ENCODE data around the gene NANOS1. TPM values are rescaled to one million over a fixed set of nuclear protein-coding genes. Genes with fewer than 3 reads are reported as not detected.
A peak's percentile ranks its signal among the peaks of the same experiment; 100 is the strongest.
"Not testable (repeated sequence)": the region's sequence is repeated elsewhere in the genome, so short reads cannot be mapped to it uniquely, and the experiment has no call there.

NANOS1 gene
- total RNA-seq, 1 donor from 2014 or later: 0.05 TPM

DNA sequence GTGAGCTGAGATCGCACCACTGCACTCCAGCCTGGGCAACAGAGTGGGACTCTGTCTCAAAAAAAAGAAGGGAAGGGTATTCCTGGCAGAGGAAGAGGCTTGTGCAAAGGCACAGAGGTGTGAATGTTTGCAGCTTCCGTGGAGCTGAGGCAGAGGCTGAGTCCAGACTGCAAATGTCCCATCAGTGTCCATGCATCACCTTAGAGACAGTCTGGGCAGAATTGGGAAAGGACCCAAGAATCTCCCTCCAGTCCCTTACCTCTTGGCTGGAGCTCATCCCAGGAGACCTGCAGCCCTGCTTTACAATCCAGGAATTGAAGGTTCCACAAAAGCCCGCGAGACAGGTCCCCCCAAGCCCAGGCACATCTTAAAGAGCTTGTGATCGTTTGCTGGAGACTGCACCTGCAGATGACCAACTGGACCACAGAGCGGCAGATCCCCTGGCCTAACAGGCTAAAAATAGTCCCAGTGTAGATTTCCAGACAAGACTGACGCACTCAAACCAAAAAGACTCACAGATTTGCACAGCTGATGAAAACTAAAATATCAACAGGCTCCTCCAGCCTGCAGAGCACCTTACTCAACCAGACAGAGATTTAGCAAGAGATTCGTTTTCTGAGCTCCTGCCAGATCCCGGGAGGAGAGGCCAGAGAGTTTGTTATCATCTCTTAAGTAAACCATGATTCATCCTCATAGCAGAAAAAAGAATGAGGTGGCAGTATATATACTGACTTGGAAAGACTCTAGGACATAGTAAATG is 22.9 kb upstream of the NANOS1 start:
- DNase-seq (ENCODE audit: low spot score): peak; percentile 61
- peak; percentile 95 for ATAC-seq

DNA sequence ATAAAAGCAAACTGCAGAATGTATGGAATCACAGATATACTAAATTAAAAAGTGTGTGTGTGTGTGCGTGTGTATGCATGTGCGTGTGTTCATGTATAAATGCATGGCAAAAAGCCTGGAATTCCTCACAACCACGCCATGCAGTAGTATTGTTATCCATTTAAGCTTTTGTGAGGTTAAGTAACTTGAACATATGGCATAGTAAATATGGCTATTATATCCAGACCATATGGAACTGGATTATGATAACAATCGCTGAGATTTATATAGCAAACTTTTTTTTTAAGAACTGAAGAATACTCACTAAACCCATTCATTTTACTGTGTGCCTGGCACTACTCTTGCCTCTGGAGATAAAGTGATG is 22.3 kb upstream of the NANOS1 start:
- ATAC-seq: no peak
- no peak for DNase-seq (ENCODE audit: low spot score)

DNA sequence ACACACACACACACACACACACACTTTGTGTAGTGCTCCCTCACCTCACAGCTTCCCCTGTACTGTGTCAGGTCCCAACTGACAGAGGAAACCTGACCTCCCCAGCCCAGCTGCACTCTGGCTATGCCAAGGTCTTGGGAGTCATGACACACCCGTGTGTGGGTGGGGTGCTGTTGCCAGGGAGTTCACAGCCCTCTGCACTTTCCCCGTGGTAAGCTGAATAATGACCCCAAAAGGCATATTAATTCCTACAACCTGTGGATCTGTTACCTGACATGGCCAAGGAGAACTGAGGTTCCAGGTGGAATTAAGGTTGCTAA is 8.9 kb upstream of the NANOS1 start:
- ATAC-seq: no peak
- DNase-seq (ENCODE audit: low spot score): no peak

DNA sequence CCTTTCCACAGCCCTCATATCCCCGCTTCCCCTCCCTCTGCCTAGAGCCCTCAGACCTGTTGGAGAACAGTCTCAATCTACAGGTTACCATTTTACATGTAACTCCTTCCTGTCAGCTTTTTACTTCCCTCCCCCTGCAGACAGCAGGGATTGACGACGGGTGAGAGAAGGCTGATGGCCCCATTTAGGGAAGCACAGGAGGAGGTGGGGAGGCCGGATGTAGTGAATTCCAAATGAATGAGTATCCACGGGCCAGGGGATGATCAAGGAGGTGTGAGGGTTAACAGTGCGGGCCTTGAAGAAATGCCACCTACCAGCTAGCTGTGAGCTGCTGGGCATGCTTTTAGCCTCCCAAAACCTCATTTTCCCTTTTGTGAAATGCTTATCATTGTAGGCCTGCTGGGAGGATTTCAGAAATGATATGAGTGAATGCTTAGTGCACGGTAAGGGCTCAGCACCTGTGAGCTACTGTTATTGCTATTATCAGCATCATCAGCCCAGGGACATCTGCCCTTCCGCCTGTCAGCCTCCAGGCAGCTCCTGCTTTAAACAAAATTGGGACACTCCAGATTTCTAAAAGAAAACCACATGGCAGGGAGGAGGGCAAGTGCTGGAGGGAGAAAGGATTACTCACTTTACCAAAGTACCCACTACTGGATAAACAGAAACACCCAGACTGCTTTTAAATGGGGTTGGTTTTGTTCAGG is 6.5 kb upstream of the NANOS1 start:
- no peak for ATAC-seq
- DNase-seq (ENCODE audit: low spot score): no peak

DNA sequence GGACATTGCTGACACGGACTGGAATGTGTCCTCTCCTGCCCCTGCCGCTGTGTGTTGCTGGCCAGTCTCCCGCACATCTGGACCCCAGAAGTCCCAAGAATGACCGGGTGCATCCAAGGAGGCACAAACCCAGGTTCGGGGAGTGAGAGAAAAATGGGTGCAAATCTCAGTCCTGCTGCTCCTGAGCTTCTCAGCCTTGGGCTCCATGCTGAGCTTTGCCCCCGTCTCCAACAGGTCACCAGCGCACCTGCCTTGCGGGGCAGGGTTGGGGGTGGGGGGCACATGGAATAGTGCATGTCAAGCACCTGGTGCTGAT is 6.0 kb upstream of the NANOS1 start:
- ATAC-seq (no peak), DNase-seq (ENCODE audit: low spot score) (no peak)

DNA sequence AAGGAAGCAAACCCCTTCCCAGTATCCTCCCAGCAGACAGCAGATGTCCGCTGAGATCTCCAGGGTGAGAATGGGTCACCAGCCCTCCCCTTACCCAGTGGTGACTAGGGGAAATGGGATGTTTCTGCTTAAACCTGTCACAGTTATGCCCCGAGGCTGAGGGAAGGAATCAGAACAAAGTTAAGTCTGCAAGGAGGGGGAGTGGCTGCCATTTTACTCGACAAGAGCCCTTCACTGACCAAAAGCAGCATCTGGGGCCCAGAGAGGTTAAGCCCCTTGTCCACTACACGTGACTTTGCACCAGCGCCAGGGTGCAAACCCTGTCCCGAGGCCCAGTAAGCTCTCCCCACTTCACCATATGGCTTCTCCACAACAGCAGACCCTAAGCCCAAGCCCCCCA is 4.6 kb upstream of the NANOS1 start:
- ATAC-seq (no peak), DNase-seq (ENCODE audit: low spot score) (no peak)

DNA sequence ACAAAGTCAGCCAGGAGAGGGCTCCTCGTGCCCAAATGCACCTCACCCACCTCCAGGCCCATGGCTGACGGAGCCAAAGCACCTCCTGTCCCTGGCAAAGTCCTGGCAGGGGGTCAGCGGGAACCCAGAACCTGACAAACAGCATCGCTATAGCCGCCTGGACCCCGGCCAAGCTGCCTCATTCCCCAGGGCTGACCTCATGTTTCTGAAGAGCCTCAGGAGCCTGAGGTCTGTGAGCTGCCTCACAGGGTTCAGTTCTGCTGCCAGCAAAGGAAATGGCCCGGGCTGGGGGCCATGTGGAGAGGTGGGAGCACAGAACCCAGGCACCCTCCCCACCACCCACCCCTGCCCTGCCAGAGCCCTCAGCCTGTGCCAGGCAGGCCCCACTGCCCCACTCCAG is 4.2 kb upstream of the NANOS1 start:
- ATAC-seq (no peak), DNase-seq (ENCODE audit: low spot score) (peak; percentile 61)

DNA sequence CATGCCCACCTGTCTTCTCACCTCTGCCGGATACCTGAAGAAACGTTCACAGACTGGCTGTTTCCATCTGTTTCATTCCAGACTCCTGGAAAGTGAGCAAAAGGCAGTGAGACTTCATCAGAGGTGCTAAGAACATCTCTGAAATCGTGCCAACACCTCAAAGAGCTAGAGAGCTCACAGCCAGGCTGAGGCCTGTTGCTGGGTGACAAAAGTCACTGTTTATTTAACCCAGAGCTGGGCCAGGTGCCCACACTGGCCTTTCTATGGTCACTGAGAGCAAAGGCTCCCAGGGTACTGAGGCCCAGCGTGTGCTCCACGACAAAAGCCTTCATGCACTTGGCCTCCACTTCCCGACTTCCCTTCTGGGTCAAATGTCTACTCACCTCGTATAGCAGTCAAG is 3.7 kb upstream of the NANOS1 start:
- ATAC-seq: peak; percentile 51
- DNase-seq (ENCODE audit: low spot score): no peak

DNA sequence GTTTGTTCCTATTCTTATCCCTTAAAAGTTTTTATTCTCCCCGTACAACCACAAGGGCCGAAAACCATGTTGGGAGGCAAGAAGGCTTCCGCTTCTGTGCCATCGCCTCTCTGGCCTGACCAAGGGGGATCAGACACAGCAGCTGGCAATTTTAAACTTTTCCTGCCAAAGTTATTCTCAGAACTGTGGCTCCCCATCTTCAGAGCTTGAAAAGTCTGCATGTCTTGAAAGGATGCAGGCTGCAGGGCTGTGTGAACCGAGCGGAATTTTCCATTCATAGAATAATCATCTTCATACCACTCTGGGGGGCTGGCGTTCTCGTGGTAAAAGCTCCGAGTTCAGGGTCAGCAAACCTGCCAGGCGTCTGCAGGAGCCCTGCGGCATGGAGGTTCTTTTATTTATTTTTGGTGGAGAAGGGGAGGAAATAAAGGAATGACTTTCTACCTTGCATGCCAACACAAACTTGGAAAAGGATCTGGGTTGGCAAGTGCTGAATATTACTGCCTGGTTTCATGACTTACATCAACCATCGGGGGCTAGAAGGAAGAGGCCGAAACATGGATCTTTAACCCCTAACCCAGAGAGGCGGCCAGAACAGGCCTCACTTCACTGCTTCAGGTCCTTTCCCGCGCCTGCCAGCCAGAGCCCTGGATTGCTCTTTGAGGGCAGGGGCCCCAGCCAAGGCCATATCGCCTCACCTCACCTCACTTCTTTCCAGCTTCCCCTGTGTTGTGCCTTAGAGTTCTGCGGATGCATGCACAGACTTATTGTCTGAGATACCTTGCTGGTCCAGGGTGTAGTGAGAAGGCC is 3.0 kb upstream of the NANOS1 start:
- ATAC-seq: no peak

DNA sequence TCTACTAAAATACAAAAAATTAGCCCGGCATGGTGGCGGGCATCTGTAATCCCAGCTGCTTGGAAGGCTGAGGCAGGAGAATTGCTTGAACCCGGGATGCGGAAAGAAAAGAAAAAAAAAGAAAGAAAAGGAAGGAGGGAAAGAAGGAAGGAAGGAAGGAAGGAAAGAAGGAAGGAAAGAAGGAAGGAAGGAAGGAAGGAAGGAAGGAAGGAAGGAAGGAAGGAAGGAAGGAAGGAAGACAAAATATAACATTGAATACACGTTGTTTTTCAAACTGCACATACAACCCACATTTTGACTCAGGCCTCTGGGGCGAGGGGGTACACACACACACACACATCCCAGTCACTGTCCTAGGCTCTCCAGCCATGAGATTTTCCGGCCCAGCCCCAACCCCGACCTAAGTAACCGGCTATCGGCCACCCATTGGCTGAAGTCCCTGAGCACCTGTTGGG is 1.0 kb upstream of the NANOS1 start:
- ATAC-seq; DNase-seq (ENCODE audit: low spot score): not testable (repeated sequence)

More for the DNA sequence above, 3.0 kb upstream of the NANOS1 start:
- no peak for DNase-seq (ENCODE audit: low spot score)

DNA sequence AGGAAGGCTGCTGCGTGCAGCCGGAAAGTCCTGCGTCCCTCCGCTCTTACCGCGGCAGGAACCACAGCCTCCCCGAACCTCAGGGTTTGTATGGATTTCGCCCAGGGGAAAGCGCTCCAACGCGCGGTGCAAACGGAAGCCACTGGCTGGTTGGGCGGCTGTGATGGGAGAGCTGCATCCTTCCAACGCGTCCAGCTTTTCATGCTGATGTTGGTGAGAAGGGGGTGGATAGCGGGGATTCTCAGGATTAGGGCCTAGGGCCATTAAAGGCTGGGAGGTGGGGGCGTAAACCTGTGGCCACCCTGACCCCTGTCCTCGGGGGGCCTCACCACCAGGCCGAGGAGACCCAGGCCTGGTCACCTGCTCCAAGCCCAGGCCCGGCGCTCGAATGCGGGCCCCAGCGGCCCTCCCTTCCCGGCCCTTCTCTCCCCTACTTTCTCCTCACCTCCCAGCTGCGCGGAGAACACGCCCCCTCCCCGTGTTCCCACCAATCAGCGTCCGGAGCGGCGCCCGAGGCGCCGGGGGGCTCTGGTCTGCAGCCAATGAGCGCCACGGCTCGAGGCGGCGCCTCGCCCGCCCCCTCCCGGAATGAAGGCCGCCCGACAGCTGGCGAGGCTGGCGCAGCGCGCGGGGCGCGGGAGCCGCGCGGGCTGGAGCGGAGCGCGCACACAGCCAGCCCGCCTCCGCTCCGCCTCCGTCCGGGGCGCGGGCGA is 458 bp upstream of the NANOS1 start:
- ATAC-seq (peak; percentile 80), DNase-seq (ENCODE audit: low spot score) (peak; percentile 80)

DNA sequence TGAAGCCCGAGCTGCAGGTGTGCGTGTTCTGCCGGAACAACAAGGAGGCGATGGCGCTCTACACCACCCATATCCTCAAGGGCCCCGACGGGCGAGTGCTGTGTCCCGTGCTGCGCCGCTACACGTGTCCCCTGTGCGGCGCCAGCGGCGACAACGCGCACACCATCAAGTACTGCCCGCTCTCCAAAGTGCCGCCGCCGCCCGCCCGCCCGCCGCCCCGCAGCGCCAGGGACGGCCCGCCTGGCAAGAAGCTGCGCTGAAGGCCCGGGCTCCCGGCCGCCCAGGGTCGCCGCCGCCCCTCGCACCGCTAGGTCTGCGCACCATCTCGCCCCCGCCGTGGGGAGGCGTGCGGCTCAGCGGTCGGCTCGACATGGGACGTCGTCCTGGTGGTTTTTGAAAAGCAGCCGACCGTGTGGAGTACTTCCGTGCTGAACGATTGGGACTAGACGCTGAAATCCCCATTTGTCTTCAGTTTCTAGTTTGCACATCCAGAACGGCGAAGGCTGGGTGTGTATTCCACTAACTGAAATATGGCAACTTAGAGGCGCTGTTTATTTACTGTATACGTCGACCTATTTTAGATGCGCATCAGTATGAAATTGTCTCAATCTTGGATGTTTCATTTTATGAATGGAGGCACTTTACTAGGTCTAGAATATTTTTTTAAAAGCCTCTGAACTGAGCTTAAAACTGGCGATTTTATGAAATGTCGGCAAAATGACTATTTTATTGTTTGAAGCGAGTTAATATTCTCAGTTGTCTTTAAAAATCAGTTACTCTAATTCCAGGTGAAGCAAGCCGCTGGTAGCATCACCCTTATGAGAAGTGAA is 1.1 kb downstream of the NANOS1 start:
- peak; percentile 55 for DNase-seq (ENCODE audit: low spot score)
- ATAC-seq: peak; percentile 53

DNA sequence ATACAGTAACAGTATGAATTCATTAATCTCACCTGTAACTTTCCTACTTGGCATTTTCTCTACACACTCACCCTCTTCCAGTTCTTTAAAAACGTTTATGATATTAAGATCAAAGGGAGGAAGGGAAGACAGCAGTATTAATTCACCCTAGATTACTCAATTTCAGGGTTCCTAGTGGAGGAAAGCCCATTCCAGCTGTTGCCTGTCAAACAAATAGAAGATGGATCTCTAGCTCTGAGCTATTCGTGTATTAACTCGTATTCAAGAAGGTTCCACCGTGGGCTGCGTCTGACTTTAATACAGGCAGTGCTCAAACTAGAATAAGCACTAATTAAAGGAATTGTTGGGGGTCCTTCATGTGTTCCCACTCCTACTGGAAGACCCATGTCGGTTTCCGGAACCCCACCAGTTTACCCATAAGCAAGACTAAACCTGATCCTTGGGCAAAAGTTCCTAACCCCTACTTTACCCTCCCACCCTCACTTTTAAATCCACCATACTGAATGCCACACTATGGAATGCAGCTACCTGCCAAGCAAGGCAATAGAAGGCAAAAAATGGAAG is 2.1 kb downstream of the NANOS1 start:
- no peak for DNase-seq (ENCODE audit: low spot score)
- no peak for ATAC-seq

DNA sequence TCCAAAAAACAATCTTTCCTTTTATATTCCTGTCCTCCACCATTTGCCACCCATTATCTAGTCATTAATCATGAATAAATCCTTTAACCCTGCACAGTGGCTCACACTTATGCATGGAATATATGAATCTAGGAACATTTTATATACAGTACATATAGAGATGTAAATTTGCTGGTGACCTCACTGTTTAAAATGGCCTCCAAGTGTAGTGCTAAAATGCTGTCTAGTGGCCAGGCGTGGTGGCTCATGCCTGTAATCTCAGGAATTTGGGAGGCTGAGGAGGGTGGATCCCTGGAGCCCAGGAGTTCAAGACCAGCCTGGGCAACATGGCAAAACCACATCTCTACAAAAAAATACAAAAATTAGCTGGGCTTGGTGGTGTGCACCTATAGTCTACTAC is 9.6 kb downstream of the NANOS1 start:
- ATAC-seq (no peak), DNase-seq (ENCODE audit: low spot score) (no peak)

DNA sequence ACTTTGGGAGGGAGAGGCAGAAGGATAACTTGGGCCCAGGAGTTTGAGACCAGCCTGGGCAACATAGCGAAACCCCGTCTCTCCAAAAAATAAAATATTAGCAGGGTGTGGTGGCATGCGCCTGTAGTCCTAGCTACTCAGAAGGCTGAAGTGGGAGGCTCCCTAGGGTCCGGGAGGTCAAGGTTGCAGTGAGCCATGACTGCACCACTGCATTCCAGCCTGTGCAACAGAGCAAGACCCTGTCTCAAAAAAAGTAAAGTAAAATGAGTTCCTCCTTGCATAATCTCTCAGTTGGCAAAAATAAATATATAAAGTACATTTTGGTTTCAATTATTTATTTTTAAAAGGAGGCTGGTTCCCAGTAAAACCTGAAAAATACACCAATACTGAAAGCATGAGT is 11.8 kb downstream of the NANOS1 start:
- ATAC-seq (no peak), DNase-seq (ENCODE audit: low spot score) (no peak)

DNA sequence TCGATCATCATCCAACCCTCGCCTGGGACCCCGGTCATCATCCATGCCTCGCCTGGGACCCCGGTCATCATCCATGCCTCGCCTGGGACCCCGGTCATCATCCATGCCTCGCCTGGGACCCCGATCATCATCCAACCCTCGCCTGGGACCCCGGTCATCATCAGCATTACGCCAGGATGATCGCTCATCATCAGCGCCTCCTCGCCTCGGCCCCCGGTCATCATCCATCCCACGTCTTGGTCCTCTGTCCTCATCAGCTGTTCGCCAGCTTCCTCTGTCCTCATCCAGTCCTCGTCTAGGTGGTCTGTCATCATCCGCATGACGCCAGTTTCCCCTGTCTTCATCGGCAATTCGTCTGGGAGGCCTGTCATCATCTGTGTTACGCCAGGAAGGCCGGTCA is 12.7 kb downstream of the NANOS1 start:
- ATAC-seq (no peak), DNase-seq (ENCODE audit: low spot score) (no peak)

DNA sequence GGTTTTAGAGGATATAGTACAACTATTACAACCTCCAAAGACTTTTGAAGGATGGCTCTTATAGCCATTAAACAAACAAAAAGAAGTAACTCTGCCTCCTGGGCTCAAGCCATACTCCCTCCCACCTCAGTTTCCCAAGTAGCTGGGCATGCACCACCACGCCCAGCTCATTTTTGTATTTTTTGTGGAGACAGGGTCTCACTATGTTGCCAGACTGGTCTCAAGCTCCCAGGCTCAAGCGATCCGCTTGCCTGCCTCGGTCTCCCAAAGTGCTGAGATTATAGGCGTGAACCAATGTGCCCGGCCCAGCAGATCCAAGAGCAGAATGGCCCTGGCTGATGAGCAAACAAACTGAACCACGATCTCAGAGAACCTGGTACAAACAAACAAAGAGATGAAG is 16.0 kb downstream of the NANOS1 start:
- ATAC-seq: no peak

DNA sequence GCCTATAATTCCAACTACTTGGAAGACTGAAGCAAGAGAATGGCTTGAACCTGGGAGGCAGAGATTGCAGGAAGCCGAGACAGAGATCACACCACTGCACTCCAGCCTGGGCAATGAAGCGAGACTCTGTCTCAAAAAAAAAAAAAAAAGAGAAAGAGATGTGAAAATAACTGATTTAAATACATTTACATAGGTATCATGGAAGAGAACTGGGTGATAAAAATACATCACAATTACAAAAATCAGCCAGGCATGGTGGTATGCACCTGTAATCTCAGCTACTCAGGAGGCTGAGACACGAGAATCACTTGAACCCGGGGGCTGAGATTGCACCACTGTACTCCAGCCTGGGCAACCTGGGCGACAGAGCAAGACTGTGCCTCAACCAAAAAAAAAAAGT is 19.8 kb downstream of the NANOS1 start:
- ATAC-seq (no peak), DNase-seq (ENCODE audit: low spot score) (no peak)

More for the DNA sequence above, 16.0 kb downstream of the NANOS1 start:
- no peak for DNase-seq (ENCODE audit: low spot score)

DNA sequence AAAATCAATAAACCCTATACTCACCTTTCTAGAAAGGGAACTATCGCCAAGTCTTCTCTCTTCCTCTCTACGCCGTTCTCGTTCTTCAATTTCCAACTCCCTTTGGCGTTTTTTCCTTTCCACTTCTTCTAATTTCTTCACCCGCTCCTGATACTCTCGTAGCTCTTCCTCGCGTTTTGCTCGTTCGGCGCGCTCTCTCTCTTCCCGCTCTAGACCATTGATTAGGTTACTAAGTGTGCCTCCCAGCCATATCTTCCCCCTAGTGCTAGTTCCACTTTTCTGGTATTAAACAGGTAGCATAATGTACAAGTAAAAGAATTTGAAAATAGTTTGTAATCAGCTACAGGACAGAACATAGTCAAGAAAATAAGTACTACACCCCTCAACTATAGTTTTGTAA is 20.3 kb downstream of the NANOS1 start:
- ATAC-seq: no peak
- no peak for DNase-seq (ENCODE audit: low spot score)

DNA sequence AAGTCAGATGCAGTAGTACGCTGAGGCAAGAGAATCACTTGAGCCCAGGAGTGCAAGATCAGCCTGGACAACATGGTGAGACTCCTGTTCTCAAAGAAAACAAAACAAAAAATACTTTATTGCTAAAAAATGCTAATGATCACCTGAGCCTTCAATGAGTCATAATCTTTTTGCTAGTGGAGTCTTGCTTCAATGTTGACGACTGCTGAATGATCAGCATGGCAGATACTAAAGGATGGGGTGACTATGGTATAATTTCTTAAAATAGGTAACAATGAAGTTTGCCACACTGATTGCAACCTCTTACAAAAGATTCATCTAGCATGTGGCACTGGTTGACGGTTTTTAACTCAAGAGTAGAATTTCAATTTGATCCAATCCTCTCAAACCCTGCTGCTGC is 22.3 kb downstream of the NANOS1 start:
- ATAC-seq: no peak

More for the DNA sequence above, 22.3 kb downstream of the NANOS1 start:
- no peak for DNase-seq (ENCODE audit: low spot score)

Measured in left lobe of liver (tissue), 2 donors.